Smooth muscle cell (in vitro differentiated cells): Measurements from ENCODE around the gene SOBP. TPM values are rescaled to one million over a fixed set of nuclear protein-coding genes. Genes with fewer than 3 reads are reported as not detected.

ENCODE experiments used
- DNase-seq: peaks from one replicate; lab custom pipeline; 2025; ENCODE audit not compliant: unreplicated experiment; lab: John Stamatoyannopoulos, UW
- H2AFZ ChIP-seq: fragments of 200-600 bp; sonication (generic); 2 replicates; pipeline ENCODE4 v1.6.0; 2016; ENCODE audit warnings: antibody characterized with exemption, low read depth, mild to moderate bottlenecking
- H3F3A ChIP-seq: fragments of 200-600 bp; sonication (generic); 2 replicates; pipeline ENCODE4 v1.6.0; 2017; ENCODE audit warnings: antibody characterized with exemption, low read depth
- H3K27ac ChIP-seq: fragments of 200-600 bp; sonication (generic); 2 replicates; pipeline ENCODE4 v1.5.1; 2016; ENCODE audit warnings: low read depth, mild to moderate bottlenecking
- H3K27me3 ChIP-seq: fragments of 200-600 bp; sonication (generic); 2 replicates; pipeline ENCODE4 v1.6.1; 2016; ENCODE audit warnings: low read depth, mild to moderate bottlenecking
- H3K36me3 ChIP-seq: fragments of 200-600 bp; sonication (generic); 2 replicates; pipeline ENCODE4 v1.5.1; 2016; ENCODE audit warnings: low read depth
- H3K4me1 ChIP-seq: fragments of 200-600 bp; sonication (generic); 2 replicates; pipeline ENCODE4 v1.5.1; 2016; ENCODE audit warnings: low read depth
- H3K4me2 ChIP-seq: fragments of 200-600 bp; sonication (generic); 2 replicates; pipeline ENCODE4 v1.6.0; 2016; ENCODE audit warnings: mild to moderate bottlenecking
- H3K4me3 ChIP-seq: fragments of 200-600 bp; sonication (generic); 2 replicates; pipeline ENCODE4 v1.5.1; 2016; ENCODE audit warnings: mild to moderate bottlenecking
- H3K79me2 ChIP-seq: fragments of 200-600 bp; sonication (generic); 2 replicates; pipeline ENCODE4 v1.6.0; 2016; ENCODE audit warnings: low read depth, mild to moderate bottlenecking
- H3K9ac ChIP-seq: fragments of 200-600 bp; sonication (generic); 2 replicates; pipeline ENCODE4 v1.6.0; 2016; ENCODE audit warnings: low read depth
- H3K9me3 ChIP-seq: fragments of 200-600 bp; sonication (generic); replicated peaks from 2 replicates; pipeline ENCODE4 v1.5.1; 2016; ENCODE audit warnings: low read depth
- H4K20me1 ChIP-seq: fragments of 200-600 bp; sonication (generic); 2 replicates; pipeline ENCODE4 v1.6.0; 2016; ENCODE audit warnings: low read depth
- CTCF ChIP-seq: fragments of 200-600 bp; sonication (generic); IDR thresholded peaks from 2 replicates; pipeline ENCODE4 v1.5.1; 2017; ENCODE audit warnings: borderline replicate concordance, mild to moderate bottlenecking, antibody characterized with exemption; ENCODE audit not compliant: insufficient read depth, poor library complexity, severe bottlenecking
- WGBS: methylation state at CpG from one replicate; pipeline ENCODE4 v1.1.7; 2016; ENCODE audit warnings: low lambda C conversion rate; 5-methylcytosine and 5-hydroxymethylcytosine counted together
- polyA plus RNA-seq: library from polyadenylated mRNA; unstranded; fragments of >200 nt; fragmentation: Nextera tagmentation; extraction: Ambion mirVana; gene quantifications from 2 replicates; pipeline ENCODE4 v1.2.1, GENCODE V29; 2016
- total RNA-seq: library from RNA; depleted of rRNA; stranded (reverse); fragments of >200 nt; gene quantifications from 2 replicates; pipeline ENCODE4 v1.2.3, GENCODE V29; 2014

Gene SOBP
- total and polyA plus RNA-seq, 2 experiments from 2014 or later, result 0.67 to 4.0 TPM

DNA sequence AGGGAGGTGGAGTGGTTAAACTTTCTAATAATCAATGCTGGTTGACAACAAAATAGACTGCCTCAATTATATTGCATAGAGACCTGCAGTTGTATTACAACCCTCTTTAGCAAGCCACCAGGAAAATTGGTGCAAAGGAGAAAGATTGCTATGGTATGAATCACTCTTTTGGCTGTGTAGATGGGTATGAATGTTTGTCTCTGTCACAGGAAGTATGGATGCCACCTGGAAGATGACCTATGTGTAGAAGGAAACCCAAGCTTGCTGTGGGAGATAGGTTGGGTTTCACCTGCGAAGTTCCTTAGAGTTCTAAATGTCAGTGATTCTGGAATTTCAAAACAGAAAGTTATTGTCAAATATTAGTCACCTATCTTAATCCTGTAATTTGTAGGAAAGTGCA is 134.6 kb downstream of the SOBP start:
- Histone ChIP-seq H3K79me2 (no peaks in the 10 kb centered on the region), H2AFZ (no peak overlapping the region), H3K9ac (no peak overlapping the region), H3K9me3 (no peaks in the 10 kb centered on the region), H3K4me1 (peaks cover 20% of the 10 kb centered on the region), H3F3A (no peaks in the 10 kb centered on the region), H3K4me3 (no peak overlapping the region), H4K20me1 (no peaks in the 10 kb centered on the region), H3K36me3 (no peaks in the 10 kb centered on the region), H3K27ac (no peak overlapping the region), H3K4me2 (no peak overlapping the region), H3K27me3 (no peaks in the 10 kb centered on the region)
- WGBS, result 100% methylated on average over 1 of the region's 1 CpG
- no peak for TF ChIP-seq CTCF
- DNase-seq, result no peak

- Histone ChIP-seq H3K79me2 (no peaks in the 10 kb centered on the region), H4K20me1 (no peaks in the 10 kb centered on the region), H3F3A (no peaks in the 10 kb centered on the region), H3K4me2 (no peak overlapping the region), H2AFZ (no peak overlapping the region), H3K27me3 (no peaks in the 10 kb centered on the region), H3K9ac (no peak overlapping the region), H3K27ac (no peak overlapping the region), H3K36me3 (no peaks in the 10 kb centered on the region), H3K4me3 (no peak overlapping the region), H3K9me3 (no peaks in the 10 kb centered on the region), H3K4me1 (peaks cover 20% of the 10 kb centered on the region)
- TF ChIP-seq CTCF, result no peak
- DNase-seq, result no peak
- 85% methylated on average over 1 of the region's 1 CpG for WGBS
These were observed 135.3 kb downstream of the SOBP start for GRCh38 chr6:107625264-107625663.

- DNase-seq, result no peak
- TF ChIP-seq CTCF, result no peak
- no peaks in the 10 kb centered on the region for H3K79me2 ChIP-seq
- H3K9me3 ChIP-seq, result no peaks in the 10 kb centered on the region
- no peaks in the 10 kb centered on the region for H3K36me3 ChIP-seq
- H3K27me3 ChIP-seq, result peaks cover 2% of the 10 kb centered on the region
- H3K9ac ChIP-seq, result no peak overlapping the region
- H3K4me2 ChIP-seq, result no peak overlapping the region
- 51% methylated on average over 5 of the region's 5 CpGs for WGBS
- no peaks in the 10 kb centered on the region for H3F3A ChIP-seq
- no peaks in the 10 kb centered on the region for H4K20me1 ChIP-seq
- H3K27ac ChIP-seq, result no peak overlapping the region
- H2AFZ ChIP-seq, result no peak overlapping the region
- H3K4me3 ChIP-seq, result no peak overlapping the region
- H3K4me1 ChIP-seq, result peaks cover 9% of the 10 kb centered on the region
These were observed 136.7 kb downstream of the SOBP start for GRCh38 chr6:107626645-107627044.

GRCh38 chr6:107627969-107628368 is 138.1 kb downstream of the SOBP start:
- no peak overlapping the region for H2AFZ ChIP-seq
- no peaks in the 10 kb centered on the region for H3K79me2 ChIP-seq
- no peak overlapping the region for H3K27ac ChIP-seq
- H3K9ac ChIP-seq, result no peak overlapping the region
- DNase-seq, result no peak
- H3K36me3 ChIP-seq, result no peaks in the 10 kb centered on the region
- H3K4me1 ChIP-seq, result peaks cover 9% of the 10 kb centered on the region
- no peak overlapping the region for H3K4me2 ChIP-seq
- TF ChIP-seq CTCF, result no peak
- H3K27me3 ChIP-seq, result peaks cover 6% of the 10 kb centered on the region
- no peak overlapping the region for H3K4me3 ChIP-seq
- no peaks in the 10 kb centered on the region for H3K9me3 ChIP-seq
- no peaks in the 10 kb centered on the region for H3F3A ChIP-seq
- no peaks in the 10 kb centered on the region for H4K20me1 ChIP-seq
- WGBS, result 89% methylated on average over 4 of the region's 4 CpGs
